GM12873 (cell line): ENCODE results near the gene SLC6A8.

Experiments
- TF ChIP-seq, protein P1 (sequence below): IDR thresholded peaks from 2 replicates; pipeline ENCODE4 v1.5.1; 2012; ENCODE audit warnings: low read depth, mild to moderate bottlenecking, moderate library complexity, low read length, control low read depth; ENCODE audit not compliant: insufficient read depth; ENCODE audit errors: missing control alignments

SLC6A8 gene

DNA sequence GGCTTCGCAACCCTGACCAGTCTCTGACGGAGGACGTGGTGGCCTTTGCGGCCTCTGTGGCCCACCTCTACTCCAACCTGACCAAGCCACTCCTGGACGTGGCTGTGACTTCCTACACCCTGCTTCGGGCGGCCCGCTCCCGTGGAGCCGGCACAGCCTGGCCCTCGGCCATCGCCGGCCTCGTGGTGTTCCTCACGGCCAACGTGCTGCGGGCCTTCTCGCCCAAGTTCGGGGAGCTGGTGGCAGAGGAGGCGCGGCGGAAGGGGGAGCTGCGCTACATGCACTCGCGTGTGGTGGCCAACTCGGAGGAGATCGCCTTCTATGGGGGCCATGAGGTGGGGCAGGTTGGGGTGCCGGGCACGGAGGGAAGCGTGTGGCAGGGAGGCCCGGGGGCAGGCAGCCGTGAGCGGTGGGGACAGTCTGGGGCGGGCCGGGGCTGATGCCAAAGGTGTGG lies 38.1 kb downstream of the SLC6A8 start:
- TF ChIP-seq, protein P1, sequence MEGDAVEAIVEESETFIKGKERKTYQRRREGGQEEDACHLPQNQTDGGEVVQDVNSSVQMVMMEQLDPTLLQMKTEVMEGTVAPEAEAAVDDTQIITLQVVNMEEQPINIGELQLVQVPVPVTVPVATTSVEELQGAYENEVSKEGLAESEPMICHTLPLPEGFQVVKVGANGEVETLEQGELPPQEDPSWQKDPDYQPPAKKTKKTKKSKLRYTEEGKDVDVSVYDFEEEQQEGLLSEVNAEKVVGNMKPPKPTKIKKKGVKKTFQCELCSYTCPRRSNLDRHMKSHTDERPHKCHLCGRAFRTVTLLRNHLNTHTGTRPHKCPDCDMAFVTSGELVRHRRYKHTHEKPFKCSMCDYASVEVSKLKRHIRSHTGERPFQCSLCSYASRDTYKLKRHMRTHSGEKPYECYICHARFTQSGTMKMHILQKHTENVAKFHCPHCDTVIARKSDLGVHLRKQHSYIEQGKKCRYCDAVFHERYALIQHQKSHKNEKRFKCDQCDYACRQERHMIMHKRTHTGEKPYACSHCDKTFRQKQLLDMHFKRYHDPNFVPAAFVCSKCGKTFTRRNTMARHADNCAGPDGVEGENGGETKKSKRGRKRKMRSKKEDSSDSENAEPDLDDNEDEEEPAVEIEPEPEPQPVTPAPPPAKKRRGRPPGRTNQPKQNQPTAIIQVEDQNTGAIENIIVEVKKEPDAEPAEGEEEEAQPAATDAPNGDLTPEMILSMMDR, result no peak

DNA sequence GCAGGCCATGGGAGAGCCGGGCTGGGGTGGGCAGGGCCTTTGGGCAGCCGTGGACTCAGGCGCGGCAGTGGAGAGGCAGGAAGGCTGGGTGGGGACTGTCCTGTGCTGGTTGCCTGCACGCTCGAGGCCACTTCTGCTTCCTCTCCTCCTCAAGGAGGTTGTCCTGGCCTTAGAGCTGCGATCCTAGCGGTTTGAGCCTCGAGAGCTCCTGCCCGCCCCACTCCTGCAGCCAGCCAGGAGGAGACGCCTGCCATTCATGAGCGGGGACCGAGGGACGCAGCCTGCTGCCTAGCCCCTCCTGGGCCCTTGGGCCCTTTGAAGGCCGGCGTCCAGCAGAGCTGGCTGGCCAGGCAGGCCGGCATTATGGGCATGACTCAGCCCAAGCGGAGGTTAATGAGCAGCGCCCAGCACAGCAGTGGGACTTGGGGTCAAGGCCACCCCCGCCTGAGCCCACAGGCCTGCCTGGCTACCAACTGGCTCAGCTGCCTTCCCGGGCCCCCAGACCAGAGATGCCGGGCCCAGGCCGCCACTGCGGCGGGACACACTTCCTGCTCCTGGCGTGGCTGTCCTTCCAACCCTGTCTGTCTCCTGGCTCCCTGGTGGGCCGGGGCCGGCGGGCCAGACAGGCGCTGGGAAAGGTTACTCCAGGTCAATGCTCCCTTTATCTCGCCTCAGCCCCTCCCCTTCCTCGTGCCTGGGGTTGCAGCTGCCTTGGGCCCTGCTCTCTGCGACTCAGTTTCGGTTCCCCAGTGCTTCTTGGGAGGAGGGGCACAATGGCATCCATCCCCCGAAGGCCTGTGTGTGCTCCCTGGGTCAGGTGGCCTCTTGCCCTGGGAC lies 38.8 kb downstream of the SLC6A8 start:
- TF ChIP-seq, protein P1, result no peak

DNA sequence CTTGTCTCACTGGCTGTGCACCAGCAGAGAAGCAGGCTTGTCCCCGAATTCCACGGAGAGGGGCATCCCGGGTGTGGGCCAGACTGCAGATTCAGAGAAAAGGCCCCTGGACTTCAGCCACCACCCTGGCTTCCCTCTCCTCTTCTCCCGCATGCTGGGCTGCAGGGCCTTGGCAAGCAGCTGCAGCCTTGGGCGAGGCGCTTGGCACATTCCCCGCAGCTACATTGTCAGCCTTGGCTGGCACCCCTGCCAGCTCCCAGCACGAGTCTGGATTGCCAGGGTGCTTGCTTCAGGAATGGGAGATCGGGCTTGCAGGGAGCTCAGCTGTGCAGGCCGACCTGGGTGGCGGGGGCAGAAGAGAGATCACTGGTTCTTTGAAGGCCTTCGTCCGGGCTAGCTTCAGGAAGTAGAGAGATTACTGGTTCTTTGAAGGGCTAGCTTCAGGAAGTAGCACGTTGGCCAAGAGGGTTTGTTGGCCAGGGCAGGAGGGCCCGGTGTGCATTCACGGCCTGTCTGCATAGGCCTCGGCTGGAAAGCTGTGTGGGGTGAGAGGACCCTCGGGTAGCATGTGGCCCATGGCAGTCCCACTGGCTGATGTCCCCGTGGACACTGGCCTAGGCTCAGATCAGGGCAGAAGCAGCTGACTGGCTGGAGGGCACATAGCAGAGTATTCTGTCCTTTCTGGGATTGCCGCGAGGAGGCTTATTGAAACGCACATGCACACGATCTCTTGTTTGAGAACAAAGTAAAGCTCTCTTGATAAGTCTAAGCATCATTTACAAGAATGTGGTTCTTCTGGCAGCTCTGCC lies 39.6 kb downstream of the SLC6A8 start:
- TF ChIP-seq, protein P1, result no peak

DNA sequence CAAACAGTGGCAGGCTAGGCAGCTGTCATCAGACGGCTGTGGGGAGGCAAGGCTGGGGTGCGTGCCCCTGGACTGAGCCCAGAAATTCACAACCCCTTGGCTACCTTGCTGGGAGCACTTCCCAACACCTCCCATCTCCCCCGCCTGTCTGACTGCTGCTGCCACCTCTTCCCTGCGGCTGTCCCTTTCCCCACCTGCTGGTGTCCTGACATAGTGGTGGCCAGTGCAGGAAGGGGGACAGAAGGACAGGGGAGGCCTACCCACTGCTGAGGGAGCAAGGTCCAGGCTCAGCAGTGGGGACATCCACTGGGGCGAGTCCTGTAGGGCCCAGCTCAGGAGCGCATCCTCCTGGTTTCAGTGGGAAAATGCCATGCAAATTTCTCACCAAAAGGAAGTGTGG lies 40.4 kb downstream of the SLC6A8 start:
- TF ChIP-seq, protein P1, result no peak

DNA sequence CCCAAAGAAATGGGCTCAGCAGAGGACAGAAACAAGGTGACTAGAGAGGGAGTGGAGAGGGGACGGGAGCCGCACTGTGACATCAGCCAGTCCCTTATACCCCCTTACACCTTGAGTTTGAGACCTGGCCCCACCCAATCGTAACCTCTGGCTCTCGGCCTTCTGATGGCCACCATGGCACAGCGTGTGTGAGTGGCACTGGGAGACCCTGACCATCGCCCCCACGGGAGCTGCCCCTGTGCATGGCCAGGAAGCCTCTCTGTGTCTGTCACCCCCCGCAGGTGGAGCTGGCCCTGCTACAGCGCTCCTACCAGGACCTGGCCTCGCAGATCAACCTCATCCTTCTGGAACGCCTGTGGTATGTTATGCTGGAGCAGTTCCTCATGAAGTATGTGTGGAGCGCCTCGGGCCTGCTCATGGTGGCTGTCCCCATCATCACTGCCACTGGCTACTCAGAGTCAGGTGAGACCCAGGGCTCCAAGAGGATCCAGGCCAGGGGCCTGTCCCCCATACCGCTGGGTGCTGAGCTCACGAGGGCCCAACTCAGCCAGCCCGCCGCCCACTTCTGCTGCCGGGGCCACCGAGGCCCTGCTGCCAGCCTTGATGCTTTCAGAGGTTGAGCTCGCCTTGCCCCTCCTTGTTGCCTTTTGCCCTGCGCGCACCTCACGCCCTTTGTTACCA lies 41.4 kb downstream of the SLC6A8 start:
- TF ChIP-seq, protein P1, result no peak

DNA sequence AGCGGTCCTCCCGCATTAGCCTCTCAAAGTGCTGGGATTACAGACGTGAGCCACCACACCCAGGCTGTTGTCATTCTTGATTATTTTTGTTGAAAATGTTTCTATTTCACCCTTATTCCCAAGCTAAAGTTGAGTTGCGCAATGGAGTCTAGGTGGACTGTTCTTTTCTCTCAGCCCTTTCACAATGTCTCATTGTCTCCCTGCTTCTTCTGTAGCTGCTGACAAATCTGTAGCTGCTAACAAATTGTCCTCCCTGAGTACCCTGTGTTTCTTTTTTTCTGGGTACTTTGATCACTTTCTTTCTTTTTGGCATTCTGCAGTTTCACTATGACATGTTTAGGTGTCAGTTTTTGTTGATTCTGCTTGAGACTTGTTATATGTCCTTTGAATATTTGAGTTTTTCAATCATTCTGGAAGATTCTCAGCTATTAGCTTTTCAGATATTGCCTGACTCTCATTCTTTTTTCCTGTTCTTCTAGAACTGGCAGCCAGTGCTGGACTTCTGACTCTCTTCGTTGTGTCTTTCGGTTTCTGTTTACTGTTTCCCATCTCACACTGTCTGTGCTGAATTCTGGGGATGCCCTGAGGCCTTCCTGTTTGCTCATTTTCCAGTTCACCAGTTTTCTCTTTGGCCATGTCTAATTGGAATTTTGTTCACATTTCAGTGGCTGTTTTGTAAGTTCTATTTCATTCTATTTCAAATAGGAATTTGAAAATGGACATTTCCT lies 43.6 kb downstream of the SLC6A8 start:
- TF ChIP-seq, protein P1, result no peak

DNA sequence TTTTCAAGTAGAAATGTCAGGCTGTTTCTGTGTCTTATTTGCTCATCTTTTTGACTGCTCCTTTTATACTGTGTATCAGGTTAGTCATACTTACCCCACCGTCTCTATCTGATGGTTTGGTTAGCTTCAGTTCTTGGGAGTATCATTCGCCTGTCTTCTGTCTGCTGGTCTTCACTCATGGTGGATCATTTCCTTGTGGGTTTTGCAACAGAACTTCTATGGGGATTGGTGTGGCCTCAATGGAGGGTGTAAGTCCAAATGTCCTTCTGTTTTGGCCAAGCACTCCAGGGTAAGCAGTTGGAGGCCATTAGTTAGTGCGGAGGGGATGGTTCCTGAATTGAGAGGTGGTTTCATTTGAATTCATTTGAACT lies 44.1 kb downstream of the SLC6A8 start:
- TF ChIP-seq, protein P1, result no peak
